ENCODE measurements around the gene TNRC6C.
A peak's percentile ranks its signal among the peaks of the same experiment; 100 is the strongest.

The TNRC6C gene

DNA sequence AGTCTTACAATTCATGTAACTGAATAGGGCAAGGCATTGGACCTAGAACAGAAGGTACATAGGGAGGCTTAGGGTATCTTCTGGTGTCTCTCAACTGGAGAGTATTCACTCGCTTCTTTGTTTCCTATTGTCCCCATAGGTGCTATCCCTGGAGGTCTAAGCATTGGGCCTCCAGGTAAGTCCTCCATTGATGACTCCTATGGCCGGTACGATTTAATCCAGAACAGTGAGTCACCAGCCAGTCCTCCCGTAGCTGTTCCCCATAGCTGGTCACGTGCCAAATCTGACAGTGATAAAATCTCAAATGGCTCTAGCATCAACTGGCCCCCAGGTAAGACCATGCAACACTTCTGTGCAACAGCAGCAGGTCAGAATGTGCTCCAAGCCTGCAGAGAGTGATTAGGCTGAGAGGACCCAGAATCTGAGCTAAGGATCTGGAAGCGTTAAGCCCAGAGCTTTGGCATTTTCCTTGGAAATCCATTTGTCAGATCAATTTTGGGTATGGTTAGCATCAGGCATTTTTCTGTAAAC is 134.4 kb downstream of the TNRC6C start:
- no peak for DNase-seq

- no peak for DNase-seq
Measured at GRCh38 chr17:78095035-78095434, 136.5 kb downstream of the TNRC6C start.

GRCh38 chr17:78096093-78096492 is 137.6 kb downstream of the TNRC6C start:
- DNase-seq = no peak

- no peak for DNase-seq
Measured at GRCh38 chr17:78101112-78101511, 142.6 kb downstream of the TNRC6C start.

- no peak for DNase-seq
Measured at GRCh38 chr17:78101542-78101941, 143.0 kb downstream of the TNRC6C start.

DNA sequence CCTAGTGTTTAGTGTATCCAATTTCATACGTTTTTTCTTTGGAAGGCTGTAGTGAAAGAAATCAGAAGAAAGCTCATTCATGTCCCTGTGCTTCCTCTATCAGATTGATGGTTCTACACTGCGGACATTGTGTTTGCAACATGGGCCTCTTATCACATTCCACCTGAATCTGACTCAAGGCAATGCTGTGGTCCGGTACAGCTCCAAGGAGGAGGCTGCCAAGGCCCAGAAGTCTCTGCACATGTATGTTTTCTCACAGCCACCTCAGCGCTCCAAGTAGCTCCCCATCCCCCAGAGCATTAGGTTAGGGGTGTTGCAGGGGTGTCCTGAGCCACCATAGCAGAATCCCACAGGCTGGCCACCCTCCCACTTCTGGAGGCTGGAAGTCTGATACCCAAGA is 144.8 kb downstream of the TNRC6C start:
- no peak for DNase-seq

GRCh38 chr17:78104540-78104941 is 146.0 kb downstream of the TNRC6C start:
- no peak for DNase-seq

DNA sequence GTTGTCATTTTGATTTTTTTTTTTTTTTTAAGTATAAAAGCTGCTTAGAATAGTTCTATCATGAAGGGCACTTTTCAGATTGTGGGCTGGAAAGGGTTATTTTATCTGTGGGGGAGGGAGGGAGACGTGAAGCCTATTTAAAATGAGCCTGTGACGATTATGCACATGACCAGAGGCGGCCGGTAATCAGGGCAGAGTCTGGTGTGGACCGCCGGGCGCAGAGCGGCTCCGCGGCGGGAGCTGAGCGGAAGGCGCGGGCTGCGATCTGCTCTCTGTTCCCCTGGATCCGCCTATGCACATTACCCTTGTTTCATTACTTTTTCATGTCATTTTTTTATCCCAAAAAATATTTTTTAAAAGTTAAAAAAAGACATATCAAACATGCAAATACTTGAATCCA is 146.6 kb downstream of the TNRC6C start:
- DNase-seq = no peak

- DNase-seq = no peak
Measured at GRCh38 chr17:78105551-78105950, 147.0 kb downstream of the TNRC6C start.

DNA sequence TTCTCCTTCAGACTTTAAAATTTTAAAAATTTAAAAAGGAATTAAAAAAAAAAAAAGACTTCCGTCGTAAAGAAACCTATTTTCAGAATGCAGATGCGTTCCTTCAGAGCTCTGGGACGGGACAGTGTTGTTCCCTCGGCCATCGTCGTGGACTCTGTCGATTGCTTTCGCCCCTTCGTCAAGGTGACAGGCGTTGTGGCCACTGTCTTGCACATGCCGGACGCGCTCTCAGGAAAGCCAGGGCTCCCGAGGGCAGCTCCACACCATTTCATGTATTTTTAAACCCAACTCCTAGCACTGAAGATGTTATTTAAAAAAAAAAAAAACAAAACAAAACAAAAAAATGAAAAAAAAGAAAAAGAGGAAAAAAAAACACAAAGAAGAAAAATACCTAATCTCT is 147.7 kb downstream of the TNRC6C start:
- DNase-seq = no peak

DNA sequence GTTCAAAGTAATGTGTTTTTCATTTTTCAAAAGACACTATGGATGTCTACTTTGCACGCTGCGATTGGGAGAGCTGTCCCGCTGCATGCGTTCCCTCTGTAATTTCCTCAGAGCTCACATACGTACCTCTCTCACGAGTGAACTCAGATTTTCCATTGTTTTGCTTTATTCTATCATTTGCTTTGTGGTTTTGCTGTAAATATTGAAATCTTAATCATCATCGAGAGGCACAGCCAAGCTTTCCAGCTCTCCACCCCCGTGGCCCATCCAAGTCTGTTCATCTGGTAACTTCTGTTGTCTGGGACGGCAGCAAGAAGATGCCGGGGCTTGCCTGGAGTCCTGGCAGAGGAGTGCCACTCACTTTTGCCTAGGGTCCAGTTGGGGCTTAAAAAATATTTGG is 149.0 kb downstream of the TNRC6C start:
- DNase-seq = no peak

- no peak for DNase-seq
Measured at GRCh38 chr17:78107976-78108725, 149.6 kb downstream of the TNRC6C start.

- no peak for DNase-seq
Measured at GRCh38 chr17:78108726-78109488, 150.4 kb downstream of the TNRC6C start.

- no peak for DNase-seq
Measured at GRCh38 chr17:78109489-78109761, 150.9 kb downstream of the TNRC6C start.

GRCh38 chr17:78110363-78111015 is 152.0 kb downstream of the TNRC6C start:
- no peak for DNase-seq

- DNase-seq = no peak
Measured at GRCh38 chr17:78111016-78111726, 152.7 kb downstream of the TNRC6C start.

DNA sequence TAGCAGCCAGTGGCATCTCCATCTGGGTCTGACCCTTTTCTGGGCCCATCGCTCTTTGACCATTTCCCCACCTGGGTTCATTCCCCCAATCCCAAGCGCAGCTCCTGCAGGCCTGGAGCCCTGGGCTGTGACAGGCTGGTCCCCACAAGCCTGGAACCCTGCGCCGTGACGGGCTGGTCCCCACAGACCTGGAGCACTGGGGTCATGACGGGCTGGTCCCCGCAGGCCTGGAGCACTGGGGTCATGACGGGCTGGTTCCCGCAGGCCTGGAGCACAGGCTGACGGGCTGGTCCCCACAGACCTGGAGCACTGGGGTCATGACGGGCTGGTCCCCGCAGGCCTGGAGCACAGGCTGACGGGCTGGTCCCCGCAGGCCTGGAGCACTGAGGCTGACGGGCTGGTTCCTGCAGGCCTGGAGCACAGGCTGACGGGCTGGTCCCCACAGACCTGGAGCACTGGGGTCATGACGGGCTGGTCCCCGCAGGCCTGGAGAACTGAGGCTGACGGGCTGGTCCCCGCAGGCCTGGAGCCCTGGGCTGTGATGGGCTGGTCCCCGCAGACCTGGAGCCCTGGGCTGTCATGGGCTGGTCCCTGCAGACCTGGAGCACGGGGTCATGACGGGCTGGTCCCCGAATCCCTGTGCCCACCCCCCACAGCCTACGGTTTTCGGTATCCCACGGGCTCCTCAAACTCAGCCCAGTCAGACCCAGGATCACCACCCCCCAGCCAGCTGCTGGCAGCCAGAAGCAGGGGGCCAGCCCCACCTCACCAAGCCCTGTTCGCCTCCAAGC is 153.4 kb downstream of the TNRC6C start:
- no peak for DNase-seq

- peak; percentile 84 for DNase-seq
Measured at GRCh38 chr17:78112518-78113471, 154.3 kb downstream of the TNRC6C start.

GRCh38 chr17:78113804-78114785 is 155.6 kb downstream of the TNRC6C start:
- peak; percentile 2 for DNase-seq

All from CD4-positive, alpha-beta T cell treated with Interleukin-17A for 4 hours (primary cell).